IPS DF 6.9 (cell line): Measurements from ENCODE around the gene CEACAM20.

Source experiments
- DNase-seq: peaks from one replicate; pipeline ENCODE4 v3.0.0-alpha.2; 2013; ENCODE audit warnings: low read depth, low spot score
- H3K27ac ChIP-seq: one replicate; pipeline ENCODE4 v1.5.1; 2013; ENCODE audit warnings: low read length, control low read depth
- H3K27me3 ChIP-seq: 2 replicates; pipeline ENCODE4 v1.6.1; 2013; ENCODE audit warnings: mild to moderate bottlenecking, low read length; ENCODE audit not compliant: control insufficient read depth, insufficient read depth
- H3K36me3 ChIP-seq: 2 replicates; pipeline ENCODE4 v1.6.1; 2013; ENCODE audit warnings: low read length; ENCODE audit not compliant: control insufficient read depth, insufficient read depth
- H3K4me1 ChIP-seq: 2 replicates; pipeline ENCODE4 v1.6.1; 2013; ENCODE audit warnings: low read length; ENCODE audit not compliant: control insufficient read depth, insufficient read depth
- H3K4me3 ChIP-seq: 2 replicates; pipeline ENCODE4 v1.5.1; 2013; ENCODE audit warnings: mild to moderate bottlenecking, low read length
- H3K9me3 ChIP-seq: 2 replicates; pipeline ENCODE4 v1.6.1; 2013; ENCODE audit warnings: low read length, inconsistent platforms; ENCODE audit not compliant: control insufficient read depth, insufficient read depth
- WGBS: extraction: QIAGEN DNeasy Blood & Tissue Kit; methylation state at CpG from one replicate; pipeline ENCODE4 v1.1.7; 2013; ENCODE audit warnings: mixed read lengths, missing lambda C conversion rate; ENCODE audit not compliant: insufficient read length, insufficient coverage; 5-methylcytosine and 5-hydroxymethylcytosine counted together

CEACAM20 gene

DNA sequence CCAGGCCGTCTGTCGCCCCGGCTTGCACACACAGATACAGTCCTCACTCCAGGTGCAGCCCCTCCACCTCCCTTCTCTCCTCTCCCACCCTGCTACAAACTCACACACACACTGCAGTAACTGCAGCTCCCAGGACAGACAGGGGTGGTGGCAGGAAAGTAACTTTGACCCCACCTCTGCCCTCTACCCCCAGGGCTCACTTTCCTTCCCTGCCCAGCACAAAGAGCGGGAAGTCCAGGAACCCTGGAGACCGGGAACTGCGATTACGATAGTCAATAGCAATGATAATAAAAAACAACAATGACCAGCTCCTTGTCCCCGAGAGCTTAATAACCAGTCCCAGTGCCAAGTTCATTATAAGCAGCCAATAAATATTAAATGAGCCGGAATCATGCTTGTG is at the start of gene CEACAM20:
TSS of gene CEACAM20 (minus strand) at position 140 of the 400 bp plus-strand sequence. CDS start 166 bp downstream, outside the sequence.
- no peaks in the 10 kb centered on the region for H3K27me3 ChIP-seq
- no peaks in the 10 kb centered on the region for H3K36me3 ChIP-seq
- WGBS = no CpG with 5 or more reads among the region's 9 CpGs
- H3K9me3 ChIP-seq = no peaks in the 10 kb centered on the region; the same call in 1 of the 2 replicates
- no peak for DNase-seq
- no peaks in the 10 kb centered on the region for H3K4me1 ChIP-seq
- H3K4me3 ChIP-seq = no peak within 1 kb of the TSS
- no peak within 1 kb of the TSS for H3K27ac ChIP-seq

DNA sequence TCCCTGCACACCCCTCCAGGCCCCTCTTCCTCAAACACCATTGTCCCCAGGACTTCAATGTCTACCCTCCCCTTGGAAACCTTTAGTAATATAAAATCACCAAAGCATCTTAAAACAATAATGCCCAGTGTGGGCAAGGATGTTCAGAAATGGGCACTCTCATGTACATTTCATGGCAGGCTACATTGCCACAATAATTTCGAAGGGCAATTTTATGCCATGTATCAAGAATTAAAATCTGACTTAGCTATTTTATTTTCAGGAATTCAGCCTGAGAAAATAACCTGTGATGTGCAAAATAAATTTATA is 48.0 kb upstream of the CEACAM20 start:
- Histone ChIP-seq H3K4me1 (no peaks in the 10 kb centered on the region), H3K27me3 (no peaks in the 10 kb centered on the region), H3K4me3 (no peak overlapping the region), H3K9me3 (no peaks in the 10 kb centered on the region), H3K36me3 (no peaks in the 10 kb centered on the region), H3K27ac (no peak overlapping the region)
- DNase-seq = no peak
- no CpG with 5 or more reads among the region's 1 CpG for WGBS

DNA sequence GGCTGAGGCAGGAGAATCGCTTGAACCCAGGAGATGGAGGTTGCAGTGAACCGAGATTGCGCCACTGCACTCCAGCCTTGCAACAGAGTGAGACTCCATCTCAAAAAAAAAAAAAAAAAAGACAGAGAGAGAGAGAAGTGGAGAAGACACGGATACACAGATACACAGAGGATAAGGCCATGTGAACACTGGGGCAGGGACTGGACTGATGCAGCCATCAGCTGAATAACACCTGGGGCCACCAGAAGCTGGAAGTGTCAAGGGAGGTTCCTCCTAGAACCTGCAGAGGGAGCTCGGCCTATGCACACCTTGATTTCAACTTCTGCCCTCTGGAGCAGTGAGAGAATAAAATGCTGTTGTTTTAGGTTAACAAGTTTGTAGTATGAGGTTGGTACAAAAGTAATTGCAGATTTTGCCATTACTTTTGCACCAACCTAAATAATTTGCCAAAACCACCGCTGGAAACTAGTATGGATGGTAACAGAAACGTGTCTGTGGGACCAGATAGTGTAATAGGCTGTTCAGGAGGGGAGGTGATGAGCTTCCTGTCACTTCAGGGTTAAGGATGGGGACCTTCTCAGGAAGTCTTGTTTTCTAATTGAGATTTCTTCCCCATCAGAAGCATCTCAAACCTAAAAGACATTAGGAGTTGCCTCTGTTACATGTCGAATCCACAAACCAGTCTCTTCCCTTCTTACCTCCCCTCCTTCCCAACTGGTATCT is 47.5 kb upstream of the CEACAM20 start:
- Histone ChIP-seq H3K4me3 (no peak overlapping the region), H3K27me3 (no peaks in the 10 kb centered on the region), H3K36me3 (no peaks in the 10 kb centered on the region), H3K4me1 (no peaks in the 10 kb centered on the region), H3K9me3 (no peaks in the 10 kb centered on the region), H3K27ac (no peak overlapping the region)
- no CpG with 5 or more reads among the region's 8 CpGs for WGBS
- DNase-seq = peak; percentile 25

DNA sequence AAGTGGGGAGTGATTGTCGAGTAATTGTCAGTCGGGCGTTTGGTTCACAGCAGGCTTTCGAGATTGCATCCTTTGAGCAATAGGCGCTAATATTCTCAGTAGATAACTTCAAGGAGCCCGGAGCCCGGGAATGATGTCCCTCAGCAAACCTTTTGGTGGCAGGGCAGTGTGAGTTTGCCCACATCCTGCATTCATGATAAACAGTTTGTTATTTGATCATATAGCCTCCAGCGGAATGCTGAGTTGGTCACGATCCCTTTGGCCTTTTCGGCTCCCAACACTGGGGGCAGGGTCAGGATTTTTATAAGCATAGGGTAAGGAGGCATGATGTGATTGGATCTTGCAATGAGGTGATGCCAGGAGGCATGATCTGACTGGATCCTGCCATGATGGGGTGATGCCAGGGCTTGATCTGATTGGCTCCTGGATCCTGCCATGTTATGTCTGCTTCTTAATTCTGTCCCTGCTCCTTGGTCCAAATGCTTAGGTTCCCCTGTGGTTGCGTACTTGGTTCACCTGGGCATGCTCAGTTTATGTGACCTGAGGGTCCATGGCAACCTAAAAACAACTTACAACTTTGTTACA is 45.7 kb upstream of the CEACAM20 start:
- no CpG with 5 or more reads among the region's 11 CpGs for WGBS

DNA sequence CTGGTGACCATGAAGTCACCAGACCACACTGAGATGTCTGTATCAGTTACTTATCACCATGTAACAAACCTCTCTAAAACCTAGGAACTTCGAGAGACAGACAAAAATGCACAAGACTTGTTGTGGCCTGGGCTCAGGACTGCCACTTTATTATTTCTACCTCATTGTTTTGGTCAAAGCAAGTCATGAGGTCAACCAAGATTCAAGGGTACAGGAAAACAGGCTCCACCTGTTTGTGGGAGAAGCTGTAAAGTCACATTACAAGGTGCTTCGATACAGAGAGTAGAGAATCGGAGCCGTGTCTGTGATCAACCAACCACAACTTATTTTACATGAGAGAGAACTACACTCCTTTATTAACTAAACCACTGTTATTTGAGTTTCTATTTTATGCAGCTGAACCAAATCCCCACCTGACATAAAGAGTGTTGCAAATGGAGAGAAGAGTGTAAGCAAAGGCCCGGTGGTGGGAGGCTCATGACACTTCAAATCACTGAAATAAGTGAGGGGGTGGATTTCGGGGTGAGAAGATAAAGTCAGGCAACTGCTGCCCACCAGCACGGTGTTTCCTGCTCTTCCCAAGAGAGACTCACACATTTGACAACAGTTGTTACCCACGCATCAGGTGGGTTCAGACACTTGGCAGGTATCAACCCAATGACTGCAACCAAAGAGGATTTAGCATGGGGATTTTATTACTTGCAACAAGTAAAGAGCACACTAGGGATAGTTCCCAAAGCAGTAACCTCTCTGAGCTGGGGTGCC is 44.9 kb upstream of the CEACAM20 start:
- Histone ChIP-seq H3K4me1 (no peaks in the 10 kb centered on the region), H3K27me3 (no peaks in the 10 kb centered on the region), H3K36me3 (no peaks in the 10 kb centered on the region), H3K4me3 (no peak overlapping the region), H3K27ac (no peak overlapping the region), H3K9me3 (no peaks in the 10 kb centered on the region)
- DNase-seq = no peak
- WGBS = no CpG with 5 or more reads among the region's 8 CpGs

More for the DNA sequence above, 45.7 kb upstream of the CEACAM20 start:
- no peak overlapping the region for H3K27ac ChIP-seq
- no peaks in the 10 kb centered on the region for H3K36me3 ChIP-seq
- H3K27me3 ChIP-seq = no peaks in the 10 kb centered on the region
- H3K9me3 ChIP-seq = no peaks in the 10 kb centered on the region
- no peak for DNase-seq
- no peaks in the 10 kb centered on the region for H3K4me1 ChIP-seq
- no peak overlapping the region for H3K4me3 ChIP-seq

DNA sequence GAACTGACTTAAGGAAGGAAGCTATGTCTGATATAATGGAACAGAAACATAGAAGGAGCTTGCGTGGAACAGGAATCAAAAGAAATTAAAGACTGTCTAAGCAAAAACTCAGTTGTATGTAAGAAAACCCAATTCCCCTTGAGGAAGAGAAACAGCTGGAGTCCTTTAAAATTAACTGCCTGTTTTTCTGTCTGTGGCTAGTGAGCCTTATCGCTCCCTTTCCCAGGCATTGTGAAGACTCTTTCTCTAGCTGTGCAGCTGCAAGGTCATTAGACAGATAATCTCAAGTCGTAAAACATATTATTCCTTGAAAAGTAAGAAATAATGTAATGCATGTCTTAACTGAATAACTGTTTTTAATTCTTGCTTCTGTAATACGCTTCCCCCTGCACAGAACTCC is 44.2 kb upstream of the CEACAM20 start:
- no peaks in the 10 kb centered on the region for H3K36me3 ChIP-seq
- no peak overlapping the region for H3K4me3 ChIP-seq
- WGBS = no CpG with 5 or more reads among the region's 4 CpGs
- H3K4me1 ChIP-seq = no peaks in the 10 kb centered on the region
- no peaks in the 10 kb centered on the region for H3K27me3 ChIP-seq
- no peaks in the 10 kb centered on the region for H3K9me3 ChIP-seq
- no peak for DNase-seq
- no peak overlapping the region for H3K27ac ChIP-seq

DNA sequence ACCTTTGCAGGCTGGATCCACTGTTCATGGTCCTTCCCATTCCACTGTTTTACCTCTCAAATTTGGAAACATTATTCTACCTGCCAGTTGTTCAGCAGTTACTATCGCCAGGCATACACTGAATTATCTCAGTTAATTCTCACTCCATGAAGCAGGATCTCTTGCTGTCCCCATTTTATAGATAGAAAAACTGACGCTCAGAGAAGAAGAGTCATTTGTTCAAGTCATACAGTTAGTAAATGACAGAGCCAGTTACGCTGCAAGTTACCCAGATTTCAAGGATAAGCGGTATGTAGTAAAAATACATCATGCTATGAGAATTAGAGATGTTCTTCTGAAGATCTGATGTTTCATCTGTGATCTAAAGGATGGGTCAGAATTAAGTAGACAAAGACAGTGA is 43.7 kb upstream of the CEACAM20 start:
- DNase-seq = no peak
- no CpG with 5 or more reads among the region's 4 CpGs for WGBS
- H3K27ac ChIP-seq = no peak overlapping the region
- H3K9me3 ChIP-seq = no peaks in the 10 kb centered on the region
- H3K4me1 ChIP-seq = no peaks in the 10 kb centered on the region
- no peaks in the 10 kb centered on the region for H3K36me3 ChIP-seq
- no peaks in the 10 kb centered on the region for H3K27me3 ChIP-seq
- no peak overlapping the region for H3K4me3 ChIP-seq

DNA sequence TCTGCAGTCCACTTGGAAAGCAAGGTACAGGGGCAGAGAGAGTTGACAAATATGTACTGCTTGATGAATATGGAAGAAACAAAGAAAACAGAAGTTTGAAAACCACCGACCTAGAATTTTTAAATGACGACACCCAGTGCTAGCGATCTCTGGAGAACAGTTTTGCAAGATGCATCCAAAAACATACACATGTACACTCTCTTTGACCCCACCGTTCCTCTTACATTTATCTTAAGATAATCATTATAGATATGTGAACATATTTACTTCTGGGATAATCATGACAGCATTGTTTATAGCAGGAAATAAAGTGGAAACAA is 43.1 kb upstream of the CEACAM20 start:
- WGBS = no CpG with 5 or more reads among the region's 4 CpGs
- no peaks in the 10 kb centered on the region for H3K9me3 ChIP-seq
- DNase-seq = no peak
- H3K4me3 ChIP-seq = no peak overlapping the region
- no peak overlapping the region for H3K27ac ChIP-seq
- no peaks in the 10 kb centered on the region for H3K27me3 ChIP-seq
- no peaks in the 10 kb centered on the region for H3K4me1 ChIP-seq
- no peaks in the 10 kb centered on the region for H3K36me3 ChIP-seq

DNA sequence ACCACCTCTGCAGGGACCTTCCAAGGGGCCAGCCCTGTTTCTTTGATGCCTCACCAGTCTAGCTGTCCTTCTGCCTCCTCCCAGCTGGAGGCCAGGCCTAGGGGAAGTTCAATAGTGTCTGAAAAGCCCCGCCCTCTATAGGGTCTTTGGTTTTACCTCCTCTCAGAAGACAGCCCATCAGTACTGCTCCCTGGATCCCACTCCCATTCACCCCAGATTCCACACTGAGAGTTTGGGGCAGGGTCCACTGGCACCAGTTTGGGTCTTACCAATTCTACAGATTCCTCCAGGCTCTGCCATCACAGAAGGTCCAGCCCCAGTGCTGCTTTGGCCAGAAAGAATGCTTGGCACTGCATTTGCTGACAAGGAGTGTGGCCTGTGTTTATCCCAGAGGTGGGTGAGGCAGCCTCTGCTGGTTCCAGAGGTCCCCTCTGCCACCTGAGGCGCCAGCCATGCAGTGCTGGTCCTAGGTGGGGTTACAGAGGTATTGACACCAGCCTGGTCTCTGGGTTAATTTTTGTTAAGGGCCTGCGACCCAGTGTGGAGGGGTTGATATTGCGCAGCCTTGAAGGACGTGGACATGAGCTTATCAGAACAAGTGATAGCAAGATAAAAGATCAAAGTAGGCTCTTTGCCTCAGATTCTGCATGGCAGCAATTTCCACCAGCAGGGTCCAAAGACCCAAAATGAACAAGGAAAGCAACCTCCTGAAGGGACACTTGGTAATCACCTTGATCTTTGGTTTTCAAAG is 42.5 kb upstream of the CEACAM20 start:
- Histone ChIP-seq H3K27me3 (no peaks in the 10 kb centered on the region), H3K4me1 (no peaks in the 10 kb centered on the region), H3K4me3 (no peak overlapping the region), H3K27ac (no peak overlapping the region), H3K36me3 (no peaks in the 10 kb centered on the region), H3K9me3 (no peaks in the 10 kb centered on the region)
- DNase-seq = no peak
- no CpG with 5 or more reads among the region's 5 CpGs for WGBS

DNA sequence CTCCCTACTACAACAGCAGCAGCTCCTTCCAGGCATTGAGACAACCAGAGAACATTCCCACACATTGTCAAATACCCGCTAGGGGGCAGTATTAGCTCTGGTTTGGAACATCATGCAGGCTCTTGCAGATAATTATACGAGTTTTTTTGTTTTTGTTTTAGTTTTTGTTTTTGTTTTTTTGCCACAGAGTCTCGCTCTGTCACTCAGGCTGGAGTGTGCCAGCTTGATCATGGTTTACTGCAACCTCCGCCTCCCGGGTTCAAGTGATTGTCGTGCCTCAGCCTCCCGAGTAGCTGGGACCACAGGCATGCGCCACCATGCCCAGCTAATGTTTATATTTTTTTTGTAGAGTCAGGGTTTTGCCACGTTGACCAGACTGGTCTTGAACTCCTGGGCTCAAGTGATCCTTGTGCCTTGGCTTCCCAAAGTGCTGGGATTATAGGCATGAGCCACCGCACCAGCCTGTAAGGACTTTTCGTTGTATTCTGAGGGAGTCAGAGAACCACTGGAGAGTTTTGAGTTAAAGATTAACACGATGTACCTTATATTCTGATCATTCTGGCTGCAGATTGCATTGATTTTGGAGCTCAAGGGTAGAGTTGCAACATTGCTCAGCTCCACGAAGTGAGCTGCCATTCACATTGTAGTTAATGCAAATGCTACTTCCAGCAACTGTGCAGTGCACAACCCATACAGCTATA is 41.7 kb upstream of the CEACAM20 start:
- WGBS = no CpG with 5 or more reads among the region's 13 CpGs
- H3K4me3 ChIP-seq = no peak overlapping the region
- no peaks in the 10 kb centered on the region for H3K36me3 ChIP-seq
- DNase-seq = peak; percentile 64
- H3K27me3 ChIP-seq = no peaks in the 10 kb centered on the region
- no peak overlapping the region for H3K27ac ChIP-seq
- H3K4me1 ChIP-seq = no peaks in the 10 kb centered on the region
- H3K9me3 ChIP-seq = no peaks in the 10 kb centered on the region
